Activated T-cell treated with anti-CD3 and anti-CD28 coated beads, Interleukin-2, amount 50 U/mL, for 4 hours (primary cell): ENCODE results near the gene CYP4F3. TPM values are rescaled to one million over a fixed set of nuclear protein-coding genes. Genes with fewer than 3 reads are reported as not detected.
A peak's percentile ranks its signal among the peaks of the same experiment; 100 is the strongest.
"Not testable (repeated sequence)": the region's sequence is repeated elsewhere in the genome, so short reads cannot be mapped to it uniquely, and the experiment has no call there.

Source experiments
- ATAC-seq, 2 donors: fragments of 200-7000 bp; cut with Tn5 transposase; one replicate each; pipeline ENCODE4 v1.10.0; 2021
- DNase-seq: peaks from one replicate; pipeline ENCODE4 v3.0.0-alpha.2; 2020
- H3K27me3 Mint-ChIP-seq: one replicate; pipeline ENCODE4 v1.8.0; 2021; ENCODE audit warnings: low read depth, mixed read lengths
- H3K36me3 Mint-ChIP-seq: one replicate; pipeline ENCODE4 v1.8.0; 2022; ENCODE audit warnings: mixed read lengths; ENCODE audit not compliant: insufficient read depth
- H3K4me1 Mint-ChIP-seq: one replicate; pipeline ENCODE4 v1.8.0; 2021; ENCODE audit warnings: low read depth, mixed read lengths
- H3K4me3 Mint-ChIP-seq: one replicate; pipeline ENCODE4 v1.8.0; 2021; ENCODE audit warnings: mild to moderate bottlenecking, moderate library complexity, mixed read lengths
- H3K9me3 Mint-ChIP-seq: one replicate; pipeline ENCODE4 v1.8.0; 2021; ENCODE audit warnings: mixed read lengths
- total RNA-seq, 3 donors: library from RNA; stranded (reverse); gene quantifications; one replicate each; pipeline ENCODE4 v1.2.1, GENCODE V29; 2021

The CYP4F3 gene
- under 1 TPM in 2 of 3 donors, not detected in 1; 0.08 to 0.18 TPM for total RNA-seq

GRCh38 chr19:15640294-15640903 is at the start of gene CYP4F3:
CYP4F3 (plus strand) TSS chr19:15640897; CDS start chr19:15641416, 519 bp downstream.
- no peak for DNase-seq
- H3K4me3 Mint-ChIP-seq, result no peak within 1 kb of the TSS
- no peak for ATAC-seq
- peaks cover 3% of the 10 kb centered on the region for H3K4me1 Mint-ChIP-seq
- peaks cover 14% of the 10 kb centered on the region for H3K27me3 Mint-ChIP-seq
- H3K9me3 Mint-ChIP-seq, result no peaks in the 10 kb centered on the region
- H3K36me3 Mint-ChIP-seq, result no peaks in the 10 kb centered on the region

- no peak for ATAC-seq
- DNase-seq, result no peak
- H3K4me1 Mint-ChIP-seq, result no peaks in the 10 kb centered on the region
- peaks cover 50% of the 10 kb centered on the region for H3K27me3 Mint-ChIP-seq
- H3K4me3 Mint-ChIP-seq, result no peak overlapping the region
- peaks cover 7% of the 10 kb centered on the region for H3K9me3 Mint-ChIP-seq
- H3K36me3 Mint-ChIP-seq, result no peaks in the 10 kb centered on the region
These were observed 48.9 kb upstream of the CYP4F3 start for GRCh38 chr19:15591796-15592195.

- not testable (repeated sequence) for H3K4me1 Mint-ChIP-seq, H3K9me3 Mint-ChIP-seq, H3K4me3 Mint-ChIP-seq, DNase-seq, ATAC-seq, H3K36me3 Mint-ChIP-seq
- peaks cover 52% of the 10 kb centered on the region for H3K27me3 Mint-ChIP-seq
These were observed 48.2 kb upstream of the CYP4F3 start for GRCh38 chr19:15592506-15592905.

DNA sequence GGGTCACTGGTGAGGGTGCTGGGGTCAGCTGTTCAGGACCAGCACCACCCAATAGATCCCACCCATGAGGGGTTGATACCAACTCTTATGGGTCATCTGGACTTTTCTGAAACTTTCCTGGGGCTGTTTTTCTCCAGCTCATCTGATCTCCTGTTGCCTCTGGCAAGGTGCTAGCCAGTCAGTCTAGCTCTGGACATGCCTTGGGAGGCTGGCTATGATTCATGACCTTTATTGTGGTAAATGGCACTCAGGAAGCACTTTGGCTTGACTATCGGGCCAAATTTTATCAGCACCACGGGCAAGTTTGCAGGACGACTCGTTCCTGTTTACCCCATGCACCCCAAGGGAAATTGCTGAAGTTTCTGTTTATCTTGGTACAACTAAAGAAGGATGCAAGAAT is 46.9 kb upstream of the CYP4F3 start:
- not testable (repeated sequence) for H3K9me3 Mint-ChIP-seq, ATAC-seq, H3K4me1 Mint-ChIP-seq, H3K4me3 Mint-ChIP-seq, H3K36me3 Mint-ChIP-seq, DNase-seq
- H3K27me3 Mint-ChIP-seq, result peaks cover 43% of the 10 kb centered on the region

DNA sequence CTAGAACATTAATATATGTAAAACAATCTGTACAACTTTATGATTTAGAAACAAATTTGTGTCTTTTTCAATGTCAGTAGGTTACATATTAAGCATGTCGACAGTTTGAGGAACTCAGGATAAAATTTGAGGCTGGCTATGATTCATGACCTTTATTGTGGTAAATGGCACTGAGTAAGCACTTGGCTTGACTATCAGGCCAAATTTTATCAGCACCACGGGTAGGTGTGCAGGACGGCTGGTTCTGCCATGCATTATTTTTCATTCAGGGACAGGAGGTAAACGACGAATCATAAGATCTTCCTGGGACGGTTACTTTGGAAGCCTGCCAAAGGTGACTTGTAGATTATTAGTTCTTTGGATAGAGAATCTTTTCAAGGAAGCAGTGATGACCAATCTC is 45.6 kb upstream of the CYP4F3 start:
- no peak for ATAC-seq
- Mint-ChIP-seq H3K9me3 (peaks cover 8% of the 10 kb centered on the region), H3K4me1 (no peaks in the 10 kb centered on the region), H3K27me3 (peaks cover 41% of the 10 kb centered on the region), H3K4me3 (no peak overlapping the region), H3K36me3 (no peaks in the 10 kb centered on the region)
- no peak for DNase-seq

DNA sequence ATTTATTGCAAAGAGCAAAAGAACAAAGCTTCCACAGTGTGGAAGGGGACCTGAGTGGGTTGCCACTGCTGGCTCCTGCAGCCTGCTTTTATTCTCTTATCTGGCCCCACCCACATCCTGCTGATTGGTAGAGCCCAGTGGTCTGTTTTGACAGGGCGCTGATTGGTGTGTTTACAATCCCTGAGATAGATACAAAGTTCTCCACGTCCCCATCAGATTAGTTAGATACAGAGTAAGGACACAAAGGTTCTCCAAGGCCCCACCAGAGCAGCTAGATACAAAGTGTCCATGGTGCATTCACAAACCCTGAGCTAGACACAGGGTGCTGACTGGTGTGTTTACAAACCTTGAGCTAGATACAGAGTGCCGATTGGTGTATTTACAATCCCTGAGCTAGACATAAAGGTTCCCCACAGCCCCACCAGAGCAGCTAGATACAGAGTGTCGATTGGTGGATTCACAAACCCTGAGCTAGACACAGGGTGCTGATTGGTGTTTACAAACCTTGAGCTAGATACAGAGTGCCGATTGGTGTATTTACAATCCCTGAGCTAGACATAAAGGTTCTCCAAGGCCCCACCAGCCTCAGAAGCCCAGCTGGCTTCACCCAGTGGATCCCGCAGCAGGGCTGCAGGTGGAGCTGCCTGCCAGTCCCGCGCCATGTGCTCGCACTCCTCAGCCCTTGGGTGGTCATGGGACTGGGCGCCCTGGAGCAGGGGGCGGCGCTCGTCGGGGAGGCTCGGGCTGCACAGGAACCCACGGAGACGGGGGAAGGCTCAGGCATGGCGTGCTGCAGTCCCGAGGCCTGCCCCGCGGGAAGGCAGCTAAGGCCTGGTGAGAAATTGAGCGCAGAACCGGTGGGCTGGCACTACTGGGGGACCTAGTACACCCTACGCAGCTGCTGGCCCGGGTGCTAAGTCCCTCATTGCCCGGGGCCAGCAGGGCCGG is 32.4 kb upstream of the CYP4F3 start:
- H3K27me3 Mint-ChIP-seq, H3K4me3 Mint-ChIP-seq, H3K4me1 Mint-ChIP-seq, ATAC-seq, H3K9me3 Mint-ChIP-seq, H3K36me3 Mint-ChIP-seq, DNase-seq: not testable (repeated sequence)

DNA sequence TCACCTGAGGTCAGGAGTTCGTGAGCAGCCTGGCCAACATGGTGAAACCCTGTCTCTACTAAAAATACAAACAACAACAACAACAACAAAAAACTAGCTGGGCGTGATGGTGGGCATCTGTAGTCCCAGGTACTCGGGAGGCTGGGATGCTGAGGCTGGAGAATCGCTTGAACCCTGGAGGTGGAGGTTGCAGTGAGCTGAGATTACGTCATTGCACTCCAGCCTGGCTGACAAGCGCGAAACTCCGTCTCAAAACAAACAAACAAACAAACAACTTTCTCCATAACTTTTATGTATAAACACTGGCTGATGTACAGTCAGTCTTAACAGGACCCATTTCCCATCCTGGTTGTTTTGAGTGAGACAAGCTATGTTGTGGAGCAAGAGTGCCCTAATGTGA is 31.4 kb upstream of the CYP4F3 start:
- DNase-seq (no peak), ATAC-seq (no peak)
- no peaks in the 10 kb centered on the region for H3K9me3 Mint-ChIP-seq
- H3K27me3 Mint-ChIP-seq, result peaks cover 3% of the 10 kb centered on the region
- H3K4me1 Mint-ChIP-seq, result no peaks in the 10 kb centered on the region
- H3K4me3 Mint-ChIP-seq, result no peak overlapping the region
- H3K36me3 Mint-ChIP-seq, result no peaks in the 10 kb centered on the region

GRCh38 chr19:15612342-15612741 is 28.4 kb upstream of the CYP4F3 start:
- H3K36me3 Mint-ChIP-seq, result no peaks in the 10 kb centered on the region
- H3K27me3 Mint-ChIP-seq, result peaks cover 8% of the 10 kb centered on the region
- no peaks in the 10 kb centered on the region for H3K4me1 Mint-ChIP-seq
- DNase-seq, result no peak
- no peak for ATAC-seq
- no peaks in the 10 kb centered on the region for H3K9me3 Mint-ChIP-seq
- H3K4me3 Mint-ChIP-seq, result no peak overlapping the region

- no peak overlapping the region for H3K4me3 Mint-ChIP-seq
- no peaks in the 10 kb centered on the region for H3K9me3 Mint-ChIP-seq
- ATAC-seq (no peak), DNase-seq (no peak)
- H3K4me1 Mint-ChIP-seq, result no peaks in the 10 kb centered on the region
- peaks cover 16% of the 10 kb centered on the region for H3K27me3 Mint-ChIP-seq
- H3K36me3 Mint-ChIP-seq, result no peaks in the 10 kb centered on the region
These were observed 27.4 kb upstream of the CYP4F3 start for GRCh38 chr19:15613338-15613737.

DNA sequence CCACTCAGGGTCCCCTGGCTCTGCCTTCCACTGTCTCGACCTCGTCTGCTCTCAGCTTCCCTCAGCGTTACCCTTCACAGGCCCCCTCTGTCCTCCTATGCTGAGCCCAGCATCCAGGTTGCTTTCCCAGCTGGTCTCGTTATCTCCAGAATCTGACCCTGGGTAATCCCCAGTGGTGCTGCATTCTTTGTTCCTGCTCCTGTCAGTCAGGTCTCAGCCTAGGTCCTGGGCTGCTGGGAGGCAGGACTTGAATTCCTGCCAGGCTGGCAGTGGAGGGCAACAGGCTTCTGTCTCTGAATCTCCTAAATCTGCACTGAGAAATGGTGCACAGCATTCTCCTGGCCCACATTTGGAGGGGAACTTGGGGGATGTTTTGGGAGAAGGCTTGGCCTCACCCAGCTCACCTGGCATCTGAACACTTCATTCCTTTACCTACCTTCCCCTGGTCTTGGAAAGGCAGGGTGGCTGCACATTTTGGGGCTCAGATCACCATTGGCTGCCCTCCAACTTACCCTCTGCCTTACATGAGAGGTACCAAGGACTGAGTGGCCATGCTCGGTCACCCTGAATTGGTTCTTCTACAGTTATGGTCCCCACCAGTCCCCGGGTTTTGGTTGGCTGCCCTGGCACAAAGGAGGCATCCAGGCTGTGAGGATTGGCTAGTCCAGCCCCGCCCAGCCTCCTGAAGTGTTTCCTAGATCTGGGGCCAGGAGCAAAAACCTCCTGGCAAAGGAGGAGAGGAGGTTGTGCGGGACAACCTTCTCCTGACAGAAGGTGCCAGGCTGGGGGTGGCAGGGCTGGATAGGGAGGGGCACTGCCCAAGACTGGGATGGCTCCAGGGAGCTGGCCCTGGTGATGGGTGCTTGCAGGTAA is 26.0 kb upstream of the CYP4F3 start, which contains the start of gene CYP4F8:
TSS of gene CYP4F8 (plus strand) at position 712 of the 873 bp plus-strand sequence. CDS start 399 bp downstream, outside the sequence.
- ATAC-seq (no peak), DNase-seq (no peak)
- Mint-ChIP-seq H3K27me3 (peaks cover 22% of the 10 kb centered on the region), H3K36me3 (no peaks in the 10 kb centered on the region), H3K4me1 (no peaks in the 10 kb centered on the region), H3K4me3 (no peak within 1 kb of the TSS), H3K9me3 (no peaks in the 10 kb centered on the region)

GRCh38 chr19:15615526-15615925 is 25.2 kb upstream of the CYP4F3 start:
- no peak for ATAC-seq
- no peak overlapping the region for H3K4me3 Mint-ChIP-seq
- H3K4me1 Mint-ChIP-seq, result no peaks in the 10 kb centered on the region
- H3K27me3 Mint-ChIP-seq, result peaks cover 26% of the 10 kb centered on the region
- no peaks in the 10 kb centered on the region for H3K9me3 Mint-ChIP-seq
- no peak for DNase-seq
- no peaks in the 10 kb centered on the region for H3K36me3 Mint-ChIP-seq

DNA sequence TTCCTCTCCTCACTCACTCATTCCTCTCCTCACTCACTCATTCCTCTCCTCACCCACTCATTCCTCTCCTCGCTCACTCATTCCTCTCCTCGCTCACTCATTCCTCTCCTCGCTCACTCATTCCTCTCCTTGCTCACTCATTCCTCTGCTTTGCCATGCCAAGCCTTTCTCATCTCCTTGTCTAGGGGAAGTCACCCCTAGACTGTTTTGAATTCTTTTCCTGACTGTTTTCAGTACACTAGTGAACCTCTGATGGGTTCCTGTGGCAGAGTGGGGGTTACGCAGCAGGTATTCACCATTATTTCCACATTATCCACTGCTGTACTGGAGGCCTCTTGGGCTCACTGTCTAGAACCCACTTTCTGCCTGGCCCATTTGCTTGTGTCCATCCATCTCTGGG is 24.5 kb upstream of the CYP4F3 start:
- peak; percentile 46 to 53 for ATAC-seq
- H3K9me3 Mint-ChIP-seq, result no peaks in the 10 kb centered on the region
- peaks cover 27% of the 10 kb centered on the region for H3K27me3 Mint-ChIP-seq
- DNase-seq, result no peak
- H3K4me3 Mint-ChIP-seq, result no peak overlapping the region
- no peaks in the 10 kb centered on the region for H3K4me1 Mint-ChIP-seq
- H3K36me3 Mint-ChIP-seq, result no peaks in the 10 kb centered on the region

- Mint-ChIP-seq H3K27me3 (peaks cover 27% of the 10 kb centered on the region), H3K4me3 (no peak overlapping the region), H3K4me1 (no peaks in the 10 kb centered on the region), H3K9me3 (no peaks in the 10 kb centered on the region), H3K36me3 (no peaks in the 10 kb centered on the region)
- no peak for ATAC-seq
- DNase-seq, result no peak
These were observed 23.9 kb upstream of the CYP4F3 start for GRCh38 chr19:15616627-15617270.

DNA sequence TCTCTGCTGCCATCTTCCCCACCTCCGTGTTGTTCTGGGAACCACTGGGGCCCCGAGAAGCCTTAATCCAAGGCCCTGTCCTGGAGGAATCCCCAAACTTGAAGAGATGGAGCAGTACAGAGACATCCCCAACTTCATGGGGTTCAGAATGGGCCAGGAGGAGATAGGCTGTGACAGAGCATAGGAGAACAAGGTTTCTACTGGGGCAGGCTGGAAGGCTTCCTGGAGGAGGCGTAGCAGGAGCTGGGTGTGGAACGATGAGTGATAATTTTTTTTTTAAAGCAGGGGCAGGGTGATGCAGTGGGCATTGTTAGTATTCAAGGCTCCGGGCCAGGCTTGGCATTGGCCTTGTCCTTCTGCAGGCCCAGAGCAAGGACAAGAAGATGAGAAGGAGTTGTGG is 22.4 kb upstream of the CYP4F3 start:
- H3K9me3 Mint-ChIP-seq, result no peaks in the 10 kb centered on the region
- H3K4me1 Mint-ChIP-seq, result no peaks in the 10 kb centered on the region
- no peak overlapping the region for H3K4me3 Mint-ChIP-seq
- no peak for ATAC-seq
- H3K27me3 Mint-ChIP-seq, result peaks cover 36% of the 10 kb centered on the region
- H3K36me3 Mint-ChIP-seq, result no peaks in the 10 kb centered on the region
- no peak for DNase-seq
